GM23248 (cell line): Measurements from ENCODE around the gene RHOJ. TPM values are rescaled to one million over a fixed set of nuclear protein-coding genes. Genes with fewer than 3 reads are reported as not detected.
A peak's percentile ranks its signal among the peaks of the same experiment; 100 is the strongest.

Experiments used
- DNase-seq: peaks from one replicate; pipeline ENCODE4 v3.0.0-alpha.2; 2015
- H2AFZ ChIP-seq: fragments of 200-600 bp; sonication (generic); 2 replicates; pipeline ENCODE4 v1.6.1; 2016; ENCODE audit warnings: antibody characterized with exemption
- H3F3A ChIP-seq: fragments of 200-600 bp; sonication (generic); 2 replicates; pipeline ENCODE4 v1.6.1; 2016; ENCODE audit warnings: mild to moderate bottlenecking, antibody characterized with exemption, mixed run types; ENCODE audit not compliant: insufficient read depth
- H3K27ac ChIP-seq: fragments of 200-600 bp; sonication (generic); 2 replicates; pipeline ENCODE4 v1.5.1; 2016; ENCODE audit warnings: mild to moderate bottlenecking
- H3K27me3 ChIP-seq: fragments of 200-600 bp; sonication (generic); replicated peaks from 2 replicates; pipeline ENCODE4 v1.6.1; 2016; ENCODE audit warnings: mild to moderate bottlenecking; ENCODE audit not compliant: insufficient read depth
- H3K36me3 ChIP-seq: fragments of 200-600 bp; sonication (generic); 2 replicates; pipeline ENCODE4 v1.6.1; 2016; ENCODE audit warnings: low read depth, mild to moderate bottlenecking
- H3K4me1 ChIP-seq: fragments of 200-600 bp; sonication (generic); 2 replicates; pipeline ENCODE4 v1.6.1; 2016; ENCODE audit warnings: mild to moderate bottlenecking; ENCODE audit not compliant: insufficient read depth
- H3K4me2 ChIP-seq: fragments of 200-600 bp; sonication (generic); one replicate; pipeline ENCODE4 v1.6.1; 2016; ENCODE audit warnings: mild to moderate bottlenecking; ENCODE audit not compliant: unreplicated experiment
- H3K4me3 ChIP-seq: fragments of 200-600 bp; sonication (generic); 2 replicates; pipeline ENCODE4 v1.5.1; 2016; ENCODE audit warnings: mild to moderate bottlenecking
- H3K79me2 ChIP-seq: fragments of 200-600 bp; sonication (generic); 2 replicates; pipeline ENCODE4 v1.6.1; 2016; ENCODE audit warnings: mild to moderate bottlenecking; ENCODE audit not compliant: insufficient read depth
- H3K9ac ChIP-seq: fragments of 200-600 bp; sonication (generic); 2 replicates; pipeline ENCODE4 v1.6.1; 2016; ENCODE audit warnings: mild to moderate bottlenecking
- H3K9me2 ChIP-seq: fragments of 200-600 bp; sonication (generic); 2 replicates; pipeline ENCODE4 v1.6.1; 2016; ENCODE audit warnings: mixed run types, mild to moderate bottlenecking, moderate library complexity; ENCODE audit not compliant: insufficient read depth
- H3K9me3 ChIP-seq: fragments of 200-600 bp; sonication (generic); one replicate; pipeline ENCODE4 v1.6.1; 2017; ENCODE audit warnings: low read depth
- H4K20me1 ChIP-seq: fragments of 200-600 bp; sonication (generic); 2 replicates; pipeline ENCODE4 v1.6.0; 2016; ENCODE audit not compliant: insufficient read depth
- EZH2 ChIP-seq: fragments of 200-600 bp; sonication (generic); IDR thresholded peaks from 2 replicates; pipeline ENCODE4 v1.6.1; 2018; ENCODE audit warnings: antibody characterized with exemption, mild to moderate bottlenecking; ENCODE audit not compliant: insufficient read depth, poor library complexity, severe bottlenecking
- EZH2phosphoT487 ChIP-seq: fragments of 200-600 bp; sonication (generic); IDR thresholded peaks from 2 replicates; pipeline ENCODE4 v1.6.1; 2018; ENCODE audit warnings: antibody characterized with exemption, moderate library complexity, mild to moderate bottlenecking, low read depth; ENCODE audit not compliant: insufficient read depth
- WGBS, 2 experiments: methylation state at CpG; one replicate each; pipeline ENCODE4 v1.1.6; 2015 to 2017; ENCODE audit warnings: low lambda C conversion rate in 2 of 2, low coverage in 1 of 2; ENCODE audit errors: missing lambda C conversion rate in 2 of 2; 5-methylcytosine and 5-hydroxymethylcytosine counted together
- in situ Hi-C: fragments of 300-500 bp; cut with MboI; formaldehyde crosslinking; loops from 2 replicates; pipeline ENCODE4 v1.15.0; 2020
- polyA plus RNA-seq: library from polyadenylated mRNA; unstranded; fragments of >200 nt; fragmentation: Nextera tagmentation; extraction: Ambion mirVana; gene quantifications from 2 replicates; pipeline ENCODE4 v1.2.1, GENCODE V29; 2016
- total RNA-seq: library from RNA; depleted of rRNA; stranded (reverse); fragments of >200 nt; shearing (Covaris generic); gene quantifications from 2 replicates; pipeline ENCODE4 v1.2.3, GENCODE V29; 2014

The RHOJ gene
- total and polyA plus RNA-seq, 2 experiments from 2014 or later = 1.2 to 2.2 TPM

DNA sequence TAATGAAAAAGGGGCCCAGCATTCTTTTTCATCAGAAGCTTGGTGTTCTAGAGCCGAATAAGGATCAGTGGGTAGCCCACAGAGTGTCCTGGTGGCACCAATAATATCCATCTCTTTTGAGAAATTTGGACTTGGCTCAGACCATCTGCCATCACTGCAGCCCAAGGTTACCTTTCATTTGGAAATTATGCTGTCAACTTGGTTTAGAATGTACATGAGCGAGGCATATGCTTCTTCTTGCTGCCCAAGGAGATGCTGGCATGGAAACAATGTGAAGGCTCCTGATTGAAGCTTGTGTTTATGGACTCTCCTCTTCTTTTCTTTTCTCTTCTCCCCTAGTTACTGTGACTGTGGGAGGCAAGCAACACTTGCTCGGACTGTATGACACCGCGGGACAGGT, 64.5 kb downstream of the RHOJ start:
- H3K4me3 ChIP-seq = no peak overlapping the region
- DNase-seq = no peak
- no peaks in the 10 kb centered on the region for H3K27me3 ChIP-seq
- no peak overlapping the region for H3K9ac ChIP-seq
- no peaks in the 10 kb centered on the region for H3K9me2 ChIP-seq
- 73 to 79% methylated on average over 5 of the region's 5 CpGs for WGBS, 2 experiments
- H3K4me1 ChIP-seq = no peaks in the 10 kb centered on the region
- no peaks in the 10 kb centered on the region for H3F3A ChIP-seq
- H3K79me2 ChIP-seq = no peaks in the 10 kb centered on the region
- in situ Hi-C loops = no loop called here
- no peaks in the 10 kb centered on the region for H3K9me3 ChIP-seq
- no peak overlapping the region for H3K4me2 ChIP-seq
- no peaks in the 10 kb centered on the region for H3K36me3 ChIP-seq
- no peak for TF ChIP-seq EZH2
- TF ChIP-seq EZH2phosphoT487 = no peak
- no peaks in the 10 kb centered on the region for H4K20me1 ChIP-seq
- H2AFZ ChIP-seq = no peak overlapping the region
- H3K27ac ChIP-seq = no peak overlapping the region

DNA sequence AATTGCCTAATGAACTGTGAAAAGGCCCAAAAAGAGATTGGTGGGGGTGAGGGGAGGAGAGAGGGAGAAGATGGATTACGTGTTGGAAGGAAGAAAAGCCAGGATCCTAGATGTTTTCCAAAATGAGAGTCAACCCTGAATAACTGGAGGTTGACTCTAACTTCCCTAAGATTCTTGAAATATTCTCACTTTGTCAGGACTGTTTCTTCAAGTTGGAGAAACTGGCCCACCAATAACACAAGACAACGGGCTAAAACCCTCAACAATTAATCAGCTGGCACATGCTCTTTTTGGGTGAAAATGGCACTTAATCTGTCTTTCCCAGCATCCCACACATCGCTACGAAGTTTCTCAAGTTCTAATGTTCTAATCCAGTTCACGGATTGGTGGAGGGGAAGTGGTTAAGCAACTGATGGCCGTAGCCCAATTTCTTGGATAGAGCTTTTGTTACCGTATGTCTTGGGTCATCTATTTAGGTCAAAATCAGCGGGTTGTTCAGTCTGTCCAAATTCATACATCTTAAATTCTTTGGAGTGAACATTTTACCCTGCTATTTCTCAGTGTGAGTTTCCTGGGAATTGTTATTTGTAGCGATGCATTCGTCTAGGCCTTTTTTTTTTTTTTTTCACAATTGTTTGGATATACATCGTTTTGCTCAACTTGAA, 65.5 kb downstream of the RHOJ start:
- 63 to 69% methylated on average over 11 of the region's 11 CpGs for WGBS, 2 experiments
- H2AFZ ChIP-seq = no peak overlapping the region
- no peak overlapping the region for H3K4me3 ChIP-seq
- H3K9me2 ChIP-seq = no peaks in the 10 kb centered on the region
- H3F3A ChIP-seq = no peaks in the 10 kb centered on the region
- 0 out of 2 replicates have a peak, but pooled peaks cover 4% of the 10 kb centered on the region for H3K4me1 ChIP-seq
- H3K4me2 ChIP-seq = no peak overlapping the region
- TF ChIP-seq EZH2phosphoT487 (no peak), EZH2 (no peak)
- no peaks in the 10 kb centered on the region for H4K20me1 ChIP-seq
- no peak for DNase-seq
- H3K27ac ChIP-seq = no peak overlapping the region
- H3K36me3 ChIP-seq = no peaks in the 10 kb centered on the region
- no peaks in the 10 kb centered on the region for H3K9me3 ChIP-seq
- H3K27me3 ChIP-seq = no peaks in the 10 kb centered on the region
- H3K79me2 ChIP-seq = no peaks in the 10 kb centered on the region
- no peak overlapping the region for H3K9ac ChIP-seq
- in situ Hi-C loops = loop anchor here (10.0 kb wide), 1 partner anchor 1105 kb away; no protein-coding TSS in a partner anchor

- DNase-seq = no peak
- Histone ChIP-seq H3K9me3 (no peaks in the 10 kb centered on the region), H3F3A (no peaks in the 10 kb centered on the region), H3K27me3 (no peaks in the 10 kb centered on the region), H3K27ac (no peak overlapping the region), H3K4me2 (no peak overlapping the region), H3K4me3 (no peak overlapping the region), H3K9ac (no peak overlapping the region), H3K4me1 (0 out of 2 replicates have a peak, but pooled peaks cover 4% of the 10 kb centered on the region), H3K79me2 (no peaks in the 10 kb centered on the region), H4K20me1 (no peaks in the 10 kb centered on the region), H3K9me2 (no peaks in the 10 kb centered on the region), H3K36me3 (no peaks in the 10 kb centered on the region), H2AFZ (no peak overlapping the region)
- TF ChIP-seq EZH2 (no peak), EZH2phosphoT487 (no peak)
- in situ Hi-C loops = loop anchor here (10.0 kb wide), 1 partner anchor 1108 kb away; no protein-coding TSS in a partner anchor
- WGBS, 2 experiments = 34 to 39% methylated on average over 3 of the region's 3 CpGs
Measured at GRCh38 chr14:63273129-63273528, 68.9 kb downstream of the RHOJ start.

DNA sequence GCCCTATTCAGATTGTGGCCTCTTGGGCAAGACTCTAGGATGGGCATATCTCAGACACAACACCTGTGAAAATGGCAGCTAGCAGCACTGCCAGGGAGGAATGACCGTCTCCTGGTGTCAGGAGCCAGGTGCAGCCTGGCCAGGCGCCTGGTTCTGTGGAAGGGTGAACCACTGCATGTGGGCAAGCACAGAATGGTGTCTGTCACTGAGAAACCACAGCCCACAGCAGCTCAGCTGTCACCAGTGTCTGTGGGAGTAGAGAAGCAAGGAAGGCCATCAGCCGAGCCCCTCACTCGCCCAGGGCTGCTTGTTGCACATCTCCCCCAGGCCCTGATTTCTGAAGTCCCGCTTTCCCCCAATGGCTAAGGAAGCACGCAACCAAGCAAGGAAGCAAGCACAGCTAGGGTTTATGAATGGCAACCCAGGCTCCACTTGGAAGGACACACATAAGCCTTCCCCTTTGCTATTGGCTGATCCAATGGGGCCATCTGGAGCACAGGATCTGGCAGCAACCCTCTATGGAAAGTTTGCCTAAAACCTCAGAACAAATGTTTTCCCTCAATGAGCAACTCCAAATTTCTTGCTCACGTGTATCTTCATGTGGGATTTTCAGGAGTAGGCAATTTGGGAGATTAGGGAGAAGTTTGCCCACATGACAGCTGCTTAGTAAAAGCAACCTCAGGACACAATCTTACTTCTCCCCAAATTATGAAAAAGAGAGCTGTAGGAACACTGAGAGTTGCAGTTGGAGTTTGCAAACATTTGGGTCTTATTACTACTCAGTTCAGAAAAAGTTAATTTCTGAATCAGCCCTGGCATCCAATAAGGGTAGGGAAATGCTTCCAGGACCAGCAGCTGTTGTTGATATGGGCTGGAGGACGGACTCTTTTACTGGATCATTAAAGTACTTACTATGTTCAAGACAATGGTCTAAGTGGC, 69.7 kb downstream of the RHOJ start:
- DNase-seq = peak; percentile 32
- Histone ChIP-seq H3K9ac (no peak overlapping the region), H2AFZ (no peak overlapping the region), H3K27ac (no peak overlapping the region), H3K4me1 (0 out of 2 replicates have a peak, but pooled peaks cover 4% of the 10 kb centered on the region), H3K79me2 (no peaks in the 10 kb centered on the region), H3F3A (no peaks in the 10 kb centered on the region), H3K4me3 (no peak overlapping the region), H4K20me1 (no peaks in the 10 kb centered on the region), H3K9me2 (no peaks in the 10 kb centered on the region), H3K9me3 (no peaks in the 10 kb centered on the region), H3K27me3 (no peaks in the 10 kb centered on the region), H3K36me3 (no peaks in the 10 kb centered on the region), H3K4me2 (no peak overlapping the region)
- TF ChIP-seq EZH2 = no peak
- TF ChIP-seq EZH2phosphoT487 = no peak
- 17 to 21% methylated on average over 8 of the region's 8 CpGs for WGBS, 2 experiments
- in situ Hi-C loops = loop anchor here (10.0 kb wide), 1 partner anchor 1109 kb away; no protein-coding TSS in a partner anchor
